Measurements from ENCODE around the gene TCERG1L.

TCERG1L gene

GRCh38 chr10:131168238-131168875 is 143.2 kb downstream of the TCERG1L start:
- Histone ChIP-seq H3K27ac (replicated peaks) (no peak overlapping the region), H3K27me3 (ENCODE audit: insufficient read depth, poor library complexity, severe bottlenecking) (no peaks in the 10 kb centered on the region), H3K4me3 (replicated peaks; ENCODE audit: insufficient read depth, low read length) (no peak overlapping the region)
- no peak for DNase-seq (ENCODE audit: low read depth in 1 of 2, low spot score in 1 of 2)
- TF ChIP-seq GABPA (IDR thresholded peaks at IDR 0.05; ENCODE audit: low read depth), result no peak
- TF ChIP-seq REST (IDR thresholded peaks at IDR 0.05; ENCODE audit: insufficient replicate concordance, low read depth), result no peak
- no peak for TF ChIP-seq CTCF (IDR thresholded peaks at IDR 0.05; ENCODE audit: insufficient read depth, low read length)
- TF ChIP-seq POLR2AphosphoS5 (IDR thresholded peaks at IDR 0.05; ENCODE audit: low read depth), result no peak
- no peak for TF ChIP-seq SPI1 (IDR thresholded peaks at IDR 0.05; ENCODE audit: borderline replicate concordance, low read depth)

DNA sequence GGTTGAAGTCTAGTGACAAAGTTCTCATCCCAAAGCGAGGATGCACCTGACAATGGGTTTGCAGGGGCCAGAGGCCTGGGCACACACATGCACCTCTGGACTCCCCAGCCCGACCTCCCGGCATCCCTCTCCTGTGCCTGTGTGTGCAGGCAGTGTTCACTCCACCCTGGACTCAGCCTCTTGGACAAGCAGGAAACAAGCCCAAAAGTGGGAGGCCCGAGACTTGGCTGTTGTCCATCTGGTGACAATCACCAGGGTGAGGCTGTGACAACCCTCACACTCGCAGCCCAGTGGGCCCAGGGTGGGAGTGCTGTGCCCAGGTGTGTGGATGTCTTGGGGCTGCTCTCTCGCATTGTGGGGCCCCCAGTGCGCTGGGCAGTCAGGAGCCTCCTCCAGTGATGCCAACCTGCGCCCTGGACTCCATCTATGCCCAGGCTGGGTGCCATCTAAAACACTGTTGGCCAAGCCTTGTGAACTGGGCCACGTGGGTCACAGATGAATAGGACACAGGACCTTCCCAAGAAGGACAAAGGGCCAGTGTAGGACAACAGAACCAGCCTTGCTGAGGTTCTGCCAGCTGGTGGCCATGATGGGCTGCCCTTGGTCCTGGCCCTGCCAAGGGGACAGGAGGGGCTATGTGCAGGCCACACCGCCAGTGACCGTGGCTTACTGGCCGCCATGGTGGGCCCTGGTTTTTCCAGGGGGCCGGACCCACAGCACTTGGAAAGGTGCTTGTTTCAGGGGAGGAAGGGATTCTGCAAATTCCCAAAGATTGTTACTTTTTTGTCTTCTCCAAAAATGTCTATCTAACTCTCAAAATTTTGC is 144.3 kb downstream of the TCERG1L start:
- no peak overlapping the region for H3K27ac ChIP-seq (replicated peaks)
- TF ChIP-seq SPI1 (IDR thresholded peaks at IDR 0.05; ENCODE audit: borderline replicate concordance, low read depth), result no peak
- no peak for TF ChIP-seq POLR2AphosphoS5 (IDR thresholded peaks at IDR 0.05; ENCODE audit: low read depth)
- TF ChIP-seq GABPA (IDR thresholded peaks at IDR 0.05; ENCODE audit: low read depth), result no peak
- TF ChIP-seq REST (IDR thresholded peaks at IDR 0.05; ENCODE audit: insufficient replicate concordance, low read depth), result no peak
- TF ChIP-seq CTCF (IDR thresholded peaks at IDR 0.05; ENCODE audit: insufficient read depth, low read length), result no peak
- no peak overlapping the region for H3K4me3 ChIP-seq (replicated peaks; ENCODE audit: insufficient read depth, low read length)
- no peak for DNase-seq (ENCODE audit: low read depth in 1 of 2, low spot score in 1 of 2)
- H3K27me3 ChIP-seq (ENCODE audit: insufficient read depth, poor library complexity, severe bottlenecking), result no peaks in the 10 kb centered on the region

DNA sequence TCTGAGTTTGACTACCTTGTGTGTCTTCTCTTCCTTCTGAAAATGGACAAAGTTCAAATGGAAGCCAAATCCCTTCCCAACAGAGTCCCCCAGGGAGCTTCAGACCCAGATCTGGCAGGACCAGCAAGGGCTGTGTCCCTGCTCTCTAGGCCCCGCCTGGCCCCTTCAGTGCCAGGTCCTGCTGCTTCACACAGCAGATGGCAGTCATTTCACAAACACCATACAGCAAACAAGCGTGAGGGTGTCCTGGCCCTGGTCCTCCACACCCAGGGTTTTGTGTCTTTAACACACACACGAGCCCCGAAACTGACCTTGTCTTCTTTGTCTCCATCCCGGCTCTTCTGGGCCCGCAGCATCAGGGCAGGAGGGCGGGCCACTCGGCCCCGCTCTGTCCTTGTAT is 145.0 kb downstream of the TCERG1L start:
- Histone ChIP-seq H3K27ac (replicated peaks) (no peak overlapping the region), H3K27me3 (ENCODE audit: insufficient read depth, poor library complexity, severe bottlenecking) (no peaks in the 10 kb centered on the region), H3K4me3 (replicated peaks; ENCODE audit: insufficient read depth, low read length) (no peak overlapping the region)
- TF ChIP-seq GABPA (IDR thresholded peaks at IDR 0.05; ENCODE audit: low read depth), result no peak
- no peak for TF ChIP-seq REST (IDR thresholded peaks at IDR 0.05; ENCODE audit: insufficient replicate concordance, low read depth)
- no peak for TF ChIP-seq POLR2AphosphoS5 (IDR thresholded peaks at IDR 0.05; ENCODE audit: low read depth)
- no peak for TF ChIP-seq SPI1 (IDR thresholded peaks at IDR 0.05; ENCODE audit: borderline replicate concordance, low read depth)
- TF ChIP-seq CTCF (IDR thresholded peaks at IDR 0.05; ENCODE audit: insufficient read depth, low read length), result no peak
- no peak for DNase-seq (ENCODE audit: low read depth in 1 of 2, low spot score in 1 of 2)
